Urinary bladder (tissue), 4 donors: ENCODE data around the gene AMOTL2. TPM values are rescaled to one million over a fixed set of nuclear protein-coding genes. Genes with fewer than 3 reads are reported as not detected.

ENCODE experiments used
- DNase-seq: peaks from one replicate; pipeline ENCODE4 v3.0.0-alpha.2; 2015; ENCODE audit errors: extremely low spot score
- H3K27ac ChIP-seq: one replicate; pipeline ENCODE4 v1.5.1; 2013; ENCODE audit warnings: low read depth, mild to moderate bottlenecking, moderate library complexity
- H3K36me3 ChIP-seq: one replicate; pipeline ENCODE4 v1.6.1; 2013; ENCODE audit warnings: mild to moderate bottlenecking, moderate library complexity; ENCODE audit not compliant: insufficient read depth
- H3K4me1 ChIP-seq: one replicate; pipeline ENCODE4 v1.6.1; 2013; ENCODE audit warnings: mild to moderate bottlenecking, moderate library complexity; ENCODE audit not compliant: insufficient read depth
- H3K4me3 ChIP-seq: one replicate; pipeline ENCODE4 v1.5.1; 2013; ENCODE audit warnings: low read depth, low read length
- WGBS: extraction: QIAGEN DNeasy Blood & Tissue Kit; methylation state at CpG from one replicate; pipeline ENCODE4 v1.1.7; 2013; 5-methylcytosine and 5-hydroxymethylcytosine counted together
- polyA plus RNA-seq: library from polyadenylated mRNA; stranded (reverse); fragments of 200-250 nt; gene quantifications from one replicate; pipeline ENCODE4 v1.2.3, GENCODE V29; 2013
- small RNA-seq: library from RNA; depleted of rRNA; stranded (forward); fragments of <200 nt; gene quantifications from one replicate; pipeline ENCODE3, GENCODE V24; 2014
- total RNA-seq: library from RNA; depleted of rRNA; stranded (reverse); fragments of >200 nt; gene quantifications from one replicate; pipeline ENCODE4 v1.2.3, GENCODE V29; 2014
- donor health status: healthy with polysubstance abuse.
- donor health status: healthy.

The AMOTL2 gene
- total and polyA plus RNA-seq, 2 donors = 37.0 to 49.6 TPM

DNA sequence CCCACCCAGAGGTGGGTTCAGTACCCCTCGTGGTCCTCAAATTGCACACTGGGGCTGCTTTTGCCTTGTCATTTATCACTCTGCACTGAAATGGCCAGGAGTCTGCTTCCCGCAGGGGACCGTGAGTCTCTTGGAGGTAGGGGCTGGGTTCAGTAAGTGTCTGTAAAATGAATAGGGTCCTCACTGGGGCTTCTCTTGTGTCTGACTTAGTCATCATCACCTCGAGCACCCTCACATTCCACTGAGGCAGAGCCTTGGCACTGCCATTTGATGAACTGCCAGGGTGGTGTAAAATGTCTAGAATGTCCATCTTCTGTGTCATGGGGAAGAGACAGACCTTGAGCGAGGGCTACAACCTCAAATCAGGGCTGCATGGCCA, 62.6 kb downstream of the AMOTL2 start:
- H3K4me3 ChIP-seq = no peak overlapping the region
- WGBS = 82% methylated on average over 5 of the region's 5 CpGs
- DNase-seq = no peak
- H3K4me1 ChIP-seq = no peaks in the 10 kb centered on the region
- H3K36me3 ChIP-seq = no peaks in the 10 kb centered on the region
- H3K27ac ChIP-seq = no peak overlapping the region

DNA sequence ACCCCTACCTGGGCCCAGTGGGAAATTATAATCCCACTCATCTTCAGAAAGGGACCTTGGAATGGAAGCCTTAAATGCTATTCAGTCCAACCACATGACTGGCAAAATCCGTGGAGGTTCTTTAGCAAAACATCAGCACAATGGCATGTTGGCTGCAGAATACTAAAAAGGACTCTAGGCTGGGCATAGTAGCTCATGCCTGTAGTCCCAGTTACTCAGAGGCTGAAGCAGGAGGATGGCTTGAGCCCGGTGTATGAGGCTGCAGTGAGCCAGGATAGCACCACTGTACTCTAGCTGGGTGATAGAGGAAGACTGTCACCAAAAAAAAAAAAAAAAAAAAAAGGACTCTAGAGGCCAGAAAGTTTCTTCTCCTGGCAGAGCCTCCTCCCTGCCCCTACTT, 63.0 kb downstream of the AMOTL2 start:
- no peaks in the 10 kb centered on the region for H3K4me1 ChIP-seq
- H3K4me3 ChIP-seq = no peak overlapping the region
- no peak overlapping the region for H3K27ac ChIP-seq
- no peaks in the 10 kb centered on the region for H3K36me3 ChIP-seq
- no peak for DNase-seq
- 42% methylated on average over 2 of the region's 2 CpGs for WGBS

DNA sequence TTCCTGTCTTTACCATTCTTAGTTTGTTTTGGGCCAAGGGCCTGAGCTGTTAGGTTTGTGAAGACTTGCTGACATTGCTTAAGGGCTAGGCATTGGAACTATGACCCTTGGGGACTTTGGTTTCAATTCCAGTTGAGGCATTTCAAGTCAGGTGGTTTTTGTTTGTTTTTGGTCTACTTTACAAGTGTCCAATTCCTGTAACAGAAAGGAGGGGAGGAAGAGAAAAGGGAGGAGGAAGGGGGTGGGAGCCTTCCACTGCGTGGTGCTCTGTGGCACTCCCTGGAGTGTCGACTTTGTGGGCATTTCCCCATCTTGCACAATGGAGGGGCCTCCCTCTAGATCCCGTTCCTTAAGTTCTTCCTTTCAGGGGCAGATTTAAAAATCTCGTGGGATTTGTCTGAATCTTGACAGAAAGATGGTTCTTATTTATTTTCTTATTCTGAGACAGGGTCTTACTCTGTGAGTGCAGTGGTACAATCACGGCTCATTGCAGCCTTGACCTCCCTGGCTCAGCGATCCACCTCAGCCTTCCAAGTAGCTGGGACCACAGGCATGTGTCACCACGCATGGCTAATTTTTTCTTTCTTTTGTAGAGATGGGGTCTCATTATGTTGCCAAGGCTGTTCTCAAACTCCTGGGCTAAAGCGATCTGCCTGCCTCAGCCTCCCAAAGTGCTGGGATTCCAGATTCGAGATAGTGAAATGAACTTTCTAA, 64.1 kb downstream of the AMOTL2 start:
- H3K27ac ChIP-seq = no peak overlapping the region
- no peak overlapping the region for H3K4me3 ChIP-seq
- H3K4me1 ChIP-seq = no peaks in the 10 kb centered on the region
- DNase-seq = no peak
- no peaks in the 10 kb centered on the region for H3K36me3 ChIP-seq
- WGBS = 73% methylated on average over 9 of the region's 9 CpGs

DNA sequence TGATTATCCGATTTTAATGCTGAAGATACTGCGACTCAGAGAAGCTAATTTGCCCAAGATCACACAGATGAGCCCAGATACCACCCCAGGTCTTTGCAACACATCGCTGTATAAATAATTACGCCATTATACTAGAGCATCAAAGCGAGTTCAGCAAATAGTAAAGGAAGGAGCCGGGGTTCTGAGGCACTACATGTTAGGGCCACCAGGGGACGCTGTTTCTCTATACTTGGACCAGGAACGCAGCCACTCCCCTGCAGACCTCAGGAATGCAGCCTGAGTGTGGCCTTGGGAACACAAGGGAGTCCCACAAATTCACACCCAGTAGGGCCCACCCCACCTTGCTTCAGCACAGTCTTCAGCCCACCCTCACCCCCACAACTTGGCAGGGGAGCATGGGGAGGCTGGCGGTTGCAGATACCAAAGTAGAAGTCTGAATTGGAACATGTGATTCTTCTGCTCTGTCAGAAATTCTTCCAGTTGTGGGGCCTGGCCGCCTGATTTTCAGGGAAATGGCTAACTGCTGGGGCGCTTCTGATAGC, 65.8 kb downstream of the AMOTL2 start:
- no peak overlapping the region for H3K4me3 ChIP-seq
- no peaks in the 10 kb centered on the region for H3K36me3 ChIP-seq
- H3K4me1 ChIP-seq = no peaks in the 10 kb centered on the region
- 7% methylated on average over 11 of the region's 11 CpGs for WGBS
- H3K27ac ChIP-seq = peak overlapping the region; percentile 39
- DNase-seq = peak; percentile 54

DNA sequence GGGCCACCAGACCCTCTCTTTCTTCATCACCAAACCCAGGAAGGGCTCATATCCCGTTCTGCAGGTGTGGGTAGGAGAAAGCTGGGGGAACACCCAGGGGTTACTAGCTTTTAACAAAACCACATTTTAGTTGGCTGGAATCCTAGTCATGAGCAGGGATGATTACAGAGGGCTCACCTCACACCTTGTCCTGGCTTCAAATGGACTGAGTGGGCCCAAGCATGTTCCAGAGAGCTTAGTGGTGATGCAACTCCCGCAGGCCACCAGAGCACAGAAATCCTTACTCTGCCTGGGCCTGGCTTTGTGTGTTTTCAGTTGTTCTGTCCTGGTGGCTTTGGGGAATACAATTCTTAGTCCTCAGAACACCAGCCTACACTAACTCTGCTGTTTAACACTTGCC, 66.8 kb downstream of the AMOTL2 start:
- Histone ChIP-seq H3K36me3 (no peaks in the 10 kb centered on the region), H3K27ac (no peak overlapping the region), H3K4me3 (no peak overlapping the region), H3K4me1 (no peaks in the 10 kb centered on the region)
- WGBS = 70% methylated on average over 2 of the region's 2 CpGs
- no peak for DNase-seq

DNA sequence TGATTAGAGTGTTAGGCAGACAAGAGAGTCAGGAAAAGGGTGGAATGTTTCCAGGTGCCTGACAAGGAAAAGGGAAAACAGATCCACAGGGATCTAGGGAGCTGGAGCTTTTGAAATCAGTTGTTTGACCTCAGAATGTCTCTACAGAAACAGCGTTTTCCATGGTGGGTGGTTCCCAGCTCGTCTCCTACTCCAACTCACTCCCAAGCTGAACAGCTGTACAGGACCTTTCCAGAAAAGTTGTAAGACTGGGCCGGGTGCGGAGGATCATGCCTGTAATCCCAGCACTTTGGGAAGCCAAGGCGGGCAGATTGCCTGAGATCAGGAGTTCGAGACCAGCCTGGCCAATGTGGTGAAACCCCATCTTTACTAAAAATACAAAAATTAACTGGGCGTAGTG, 67.9 kb downstream of the AMOTL2 start:
- no peak for DNase-seq
- WGBS = 51% methylated on average over 7 of the region's 7 CpGs
- Histone ChIP-seq H3K36me3 (no peaks in the 10 kb centered on the region), H3K4me3 (no peak overlapping the region), H3K27ac (no peak overlapping the region), H3K4me1 (no peaks in the 10 kb centered on the region)

Small RNAs within 50 kb of the gene (small RNA-seq; reads per million reads assigned to genes)
- gene HMGN1P9 = not detected
- not detected for gene MIR6827

Other genes with a start within 250 kb of the AMOTL2 start
- gene RYK, start 123.6 kb downstream of the AMOTL2 start, total RNA-seq = 197 TPM
- 56.4 TPM for gene RYK, start 123.6 kb downstream of the AMOTL2 start, polyA plus RNA-seq
- gene ANAPC13, start 111.5 kb upstream of the AMOTL2 start, total RNA-seq = 57.1 TPM
- 68.0 TPM for gene ANAPC13, start 111.5 kb upstream of the AMOTL2 start, polyA plus RNA-seq
- 30.2 TPM for gene CEP63, start 111.6 kb upstream of the AMOTL2 start, total RNA-seq
- 24.8 TPM for gene CEP63, start 111.6 kb upstream of the AMOTL2 start, polyA plus RNA-seq